Measurements from ENCODE around the gene ARHGEF7.
"Not testable (repeated sequence)": the region's sequence is repeated elsewhere in the genome, so short reads cannot be mapped to it uniquely, and the experiment has no call there.

Gene ARHGEF7

GRCh38 chr13:111251646-111252445 lies 136.7 kb downstream of the ARHGEF7 start:
- no peak overlapping the region for H3K4me3 ChIP-seq (ENCODE audit: low read depth, low read length)

GRCh38 chr13:111252446-111253364 lies 137.6 kb downstream of the ARHGEF7 start:
- H3K4me3 ChIP-seq (ENCODE audit: low read depth, low read length) = no peak overlapping the region

GRCh38 chr13:111253365-111253872 lies 138.3 kb downstream of the ARHGEF7 start:
- no peak overlapping the region for H3K4me3 ChIP-seq (ENCODE audit: low read depth, low read length)

- no peak overlapping the region for H3K4me3 ChIP-seq (ENCODE audit: low read depth, low read length)
Measured at GRCh38 chr13:111255228-111255790, 140.2 kb downstream of the ARHGEF7 start.

GRCh38 chr13:111256458-111256857 lies 141.3 kb downstream of the ARHGEF7 start:
- no peak overlapping the region for H3K4me3 ChIP-seq (ENCODE audit: low read depth, low read length)

- H3K4me3 ChIP-seq (ENCODE audit: low read depth, low read length) = no peak overlapping the region
Measured at GRCh38 chr13:111256946-111257345, 141.8 kb downstream of the ARHGEF7 start.

- not testable (repeated sequence) for H3K4me3 ChIP-seq (ENCODE audit: low read depth, low read length)
Measured at GRCh38 chr13:111257899-111258298, 142.8 kb downstream of the ARHGEF7 start.

GRCh38 chr13:111258637-111259036 lies 143.5 kb downstream of the ARHGEF7 start:
- no peak overlapping the region for H3K4me3 ChIP-seq (ENCODE audit: low read depth, low read length)

- H3K4me3 ChIP-seq (ENCODE audit: low read depth, low read length) = no peak overlapping the region
Measured at GRCh38 chr13:111259058-111259457, 143.9 kb downstream of the ARHGEF7 start.

GRCh38 chr13:111261326-111261725 lies 146.2 kb downstream of the ARHGEF7 start:
- no peak overlapping the region for H3K4me3 ChIP-seq (ENCODE audit: low read depth, low read length)

- no peak overlapping the region for H3K4me3 ChIP-seq (ENCODE audit: low read depth, low read length)
Measured at GRCh38 chr13:111262281-111262680, 147.2 kb downstream of the ARHGEF7 start.

GRCh38 chr13:111262715-111263114 lies 147.6 kb downstream of the ARHGEF7 start:
- H3K4me3 ChIP-seq (ENCODE audit: low read depth, low read length) = no peak overlapping the region

GRCh38 chr13:111263566-111263965 lies 148.5 kb downstream of the ARHGEF7 start:
- no peak overlapping the region for H3K4me3 ChIP-seq (ENCODE audit: low read depth, low read length)

- H3K4me3 ChIP-seq (ENCODE audit: low read depth, low read length) = no peak overlapping the region
Measured at GRCh38 chr13:111265006-111265700, 150.0 kb downstream of the ARHGEF7 start.

GRCh38 chr13:111265701-111266035 lies 150.6 kb downstream of the ARHGEF7 start:
- no peak overlapping the region for H3K4me3 ChIP-seq (ENCODE audit: low read depth, low read length)

- H3K4me3 ChIP-seq (ENCODE audit: low read depth, low read length) = no peak overlapping the region
Measured at GRCh38 chr13:111267205-111267604, 152.1 kb downstream of the ARHGEF7 start.

- H3K4me3 ChIP-seq (ENCODE audit: low read depth, low read length) = no peak overlapping the region
Measured at GRCh38 chr13:111267784-111268183, 152.7 kb downstream of the ARHGEF7 start.

GRCh38 chr13:111269508-111269907 lies 154.4 kb downstream of the ARHGEF7 start:
- H3K4me3 ChIP-seq (ENCODE audit: low read depth, low read length) = no peak overlapping the region

- no peak overlapping the region for H3K4me3 ChIP-seq (ENCODE audit: low read depth, low read length)
Measured at GRCh38 chr13:111270126-111270525, 155.0 kb downstream of the ARHGEF7 start.

GRCh38 chr13:111270765-111271698 lies 155.9 kb downstream of the ARHGEF7 start:
- H3K4me3 ChIP-seq (ENCODE audit: low read depth, low read length) = no peak overlapping the region
